Tongue (tissue), 2 donors: ENCODE measurements around the gene FAAP20. TPM values are rescaled to one million over a fixed set of nuclear protein-coding genes. Genes with fewer than 3 reads are reported as not detected.

Experiments
- DNase-seq: peaks from one replicate; pipeline ENCODE4 v3.0.0-alpha.2; 2015
- total RNA-seq: library from RNA; depleted of rRNA; stranded (reverse); fragments of >200 nt; gene quantifications from one replicate; pipeline ENCODE4 v1.2.3, GENCODE V29; 2014

FAAP20 gene
- 18.4 TPM for total RNA-seq

- peak; percentile 83 for DNase-seq
Measured at GRCh38 chr1:2194319-2194897, at the start of gene FAAP20. FAAP20 (minus strand) TSS chr1:2194772; CDS start chr1:2194749, 23 bp downstream.

DNA sequence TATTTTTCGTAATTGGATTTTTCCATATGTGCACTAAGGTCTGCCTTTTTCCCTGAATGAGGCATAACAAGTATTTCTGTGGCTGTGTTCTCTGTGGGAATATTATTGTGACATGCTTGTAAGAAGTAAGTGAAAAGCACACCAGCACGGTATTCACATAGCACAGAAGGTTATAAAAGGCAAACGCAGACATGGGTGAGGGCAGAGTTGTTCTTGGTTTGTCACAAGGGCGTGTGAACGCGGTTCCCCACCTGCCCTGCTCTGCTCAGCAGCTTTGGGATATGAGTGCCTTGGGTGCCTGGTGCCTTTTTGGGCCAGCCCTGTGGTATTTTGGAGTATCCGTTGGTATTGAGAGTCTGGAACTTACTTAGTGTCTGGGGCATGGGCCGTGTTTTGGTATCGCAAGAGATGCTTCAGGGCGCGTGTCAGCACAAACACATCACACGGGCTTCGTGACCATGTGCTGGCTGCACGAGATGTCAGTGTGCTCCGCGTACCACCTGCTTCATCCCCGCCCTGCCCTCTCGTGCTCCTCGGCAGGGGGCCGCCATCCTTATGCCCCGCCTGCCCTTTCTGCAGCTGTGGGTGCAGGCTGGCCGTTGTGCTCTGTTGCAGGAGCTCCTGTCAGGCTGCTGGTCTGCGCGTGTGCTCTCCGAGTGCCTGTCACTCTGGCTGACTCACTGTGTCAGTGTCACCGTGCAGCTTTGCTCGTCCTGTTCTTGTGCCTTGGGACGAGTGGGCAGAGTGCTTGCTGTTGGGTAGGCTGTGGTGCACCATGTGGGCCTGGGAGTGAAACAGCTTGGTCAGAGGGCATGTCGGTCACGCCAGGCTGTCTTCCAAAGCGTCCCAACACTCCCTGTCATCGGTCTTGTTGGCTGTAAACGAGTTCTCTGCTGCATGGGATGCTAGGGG is 48.5 kb upstream of the FAAP20 start:
- no peak for DNase-seq

DNA sequence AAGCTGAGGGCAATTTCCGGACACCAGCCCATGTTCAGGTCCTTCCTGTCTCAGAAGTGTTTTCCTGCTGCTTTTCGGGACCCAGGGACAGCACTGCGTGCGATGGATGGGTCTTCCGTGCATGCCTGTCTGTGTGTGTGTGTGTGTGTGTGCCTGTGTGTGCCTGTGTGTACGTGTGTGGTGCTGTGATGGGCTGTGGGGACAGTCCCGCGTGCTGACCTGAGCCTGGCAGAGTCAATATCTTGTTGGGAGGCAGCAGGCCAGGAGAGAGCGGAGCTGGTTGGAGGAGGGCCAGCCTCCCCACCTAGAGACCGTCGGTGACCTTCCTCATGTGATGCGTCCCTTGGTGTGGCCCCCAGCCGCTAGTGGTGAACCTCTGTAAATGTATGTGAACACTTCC is 47.2 kb upstream of the FAAP20 start:
- DNase-seq: no peak

- DNase-seq: peak; percentile 61
Measured at GRCh38 chr1:2240270-2241156, 45.9 kb upstream of the FAAP20 start.

DNA sequence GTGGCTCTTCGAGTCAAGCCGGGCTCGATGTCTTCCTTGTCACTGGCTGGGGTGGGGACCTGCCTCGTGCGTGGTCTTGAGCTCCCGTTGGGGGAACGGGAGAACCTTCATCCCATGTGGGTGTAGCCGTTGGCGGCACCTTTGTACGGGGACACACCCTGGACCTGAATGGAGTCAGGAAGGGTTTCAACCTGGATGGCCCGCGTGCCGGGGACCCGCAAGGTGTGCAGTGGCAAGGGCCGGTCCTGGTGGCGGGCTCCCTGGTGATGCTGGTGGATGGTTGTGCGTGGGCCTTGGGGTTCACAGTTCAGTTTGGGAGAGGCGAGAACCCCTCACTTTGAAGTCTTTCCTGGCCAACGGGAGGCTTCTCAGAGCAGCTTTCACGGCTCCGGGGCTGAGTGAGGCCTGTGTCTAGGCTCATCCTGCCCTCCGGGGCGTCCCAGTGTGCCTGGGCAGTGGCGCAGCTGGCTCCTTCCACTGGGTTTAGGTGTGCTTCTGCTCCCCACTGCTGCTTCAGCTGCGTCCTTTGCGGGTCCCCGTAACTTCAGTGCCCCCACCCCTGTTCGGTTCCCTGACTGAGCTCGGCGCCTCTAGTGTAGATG is 44.9 kb upstream of the FAAP20 start:
- DNase-seq: no peak

GRCh38 chr1:2239013-2239370 is 44.4 kb upstream of the FAAP20 start:
- DNase-seq: no peak

GRCh38 chr1:2238361-2239012 is 43.9 kb upstream of the FAAP20 start:
- no peak for DNase-seq

DNA sequence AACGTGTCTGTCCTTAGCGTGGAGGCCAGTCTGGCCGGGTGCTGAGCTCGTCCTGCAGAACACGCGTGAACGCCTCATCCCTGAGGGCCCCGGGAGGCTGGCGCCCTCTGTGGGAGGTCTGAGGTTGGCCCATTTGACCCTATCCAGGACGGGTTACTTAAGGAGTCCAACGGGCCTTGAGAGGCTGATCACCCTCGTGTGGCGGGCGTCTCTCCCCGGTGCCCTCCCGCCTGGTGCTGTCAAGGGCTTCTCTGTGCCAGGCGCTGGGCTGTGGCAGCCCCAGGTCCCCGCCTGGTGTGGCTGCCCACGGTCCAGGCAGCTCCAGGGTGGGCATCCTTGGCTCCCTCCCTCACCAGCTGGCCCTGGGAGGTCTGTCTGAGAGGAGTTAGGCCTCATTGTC is 43.2 kb upstream of the FAAP20 start:
- DNase-seq: no peak

DNA sequence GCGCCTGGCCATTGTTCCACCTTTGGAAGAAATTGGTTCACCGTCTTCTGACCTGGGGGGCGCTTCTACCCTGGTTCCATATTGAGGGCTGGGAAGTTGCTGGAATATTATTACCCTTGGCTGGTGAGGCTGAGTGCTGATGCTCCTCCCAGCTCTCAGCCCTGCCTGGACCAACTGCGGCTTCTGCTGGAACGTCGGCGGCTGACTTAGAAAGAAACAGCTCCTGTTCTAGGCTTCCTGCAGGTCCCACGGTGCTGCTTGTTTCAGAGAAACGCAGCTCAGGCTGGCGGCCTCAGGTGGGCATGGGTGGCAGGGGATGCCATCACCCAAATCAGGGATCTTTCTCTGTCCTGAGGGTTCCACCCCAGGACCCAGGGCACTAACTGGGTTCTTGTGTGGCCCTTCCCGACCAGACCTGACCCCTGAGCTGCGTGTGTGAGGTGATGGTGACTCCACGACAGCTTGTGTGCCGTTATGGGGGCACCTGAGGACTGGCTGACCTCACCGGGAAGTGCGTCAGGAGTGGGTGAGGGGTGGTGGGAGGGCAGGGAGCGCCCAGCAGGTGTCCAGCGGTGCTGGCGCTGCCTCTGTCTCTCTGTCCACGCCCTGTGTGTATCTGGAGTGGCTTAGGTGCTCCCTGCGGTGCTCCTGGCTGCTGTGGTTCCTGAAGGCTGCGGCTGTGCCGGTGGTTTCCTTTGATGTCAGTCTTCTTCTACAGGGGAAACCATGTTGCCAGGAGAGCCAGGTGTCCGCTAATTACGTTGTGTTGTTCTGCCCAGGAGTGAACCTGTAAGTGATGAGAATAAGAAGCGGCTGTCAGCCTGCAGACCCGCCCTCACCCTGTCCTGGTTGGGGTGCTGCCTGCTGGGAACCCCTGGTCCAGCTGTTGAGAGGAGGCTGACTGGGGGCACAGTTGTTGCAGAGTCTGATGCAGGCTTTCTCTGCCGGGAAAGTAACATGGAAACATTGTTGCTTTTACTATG is 42.4 kb upstream of the FAAP20 start:
- no peak for DNase-seq

GRCh38 chr1:2235300-2235998 is 40.9 kb upstream of the FAAP20 start:
- DNase-seq: no peak

- no peak for DNase-seq
Measured at GRCh38 chr1:2234762-2235113, 40.2 kb upstream of the FAAP20 start.

DNA sequence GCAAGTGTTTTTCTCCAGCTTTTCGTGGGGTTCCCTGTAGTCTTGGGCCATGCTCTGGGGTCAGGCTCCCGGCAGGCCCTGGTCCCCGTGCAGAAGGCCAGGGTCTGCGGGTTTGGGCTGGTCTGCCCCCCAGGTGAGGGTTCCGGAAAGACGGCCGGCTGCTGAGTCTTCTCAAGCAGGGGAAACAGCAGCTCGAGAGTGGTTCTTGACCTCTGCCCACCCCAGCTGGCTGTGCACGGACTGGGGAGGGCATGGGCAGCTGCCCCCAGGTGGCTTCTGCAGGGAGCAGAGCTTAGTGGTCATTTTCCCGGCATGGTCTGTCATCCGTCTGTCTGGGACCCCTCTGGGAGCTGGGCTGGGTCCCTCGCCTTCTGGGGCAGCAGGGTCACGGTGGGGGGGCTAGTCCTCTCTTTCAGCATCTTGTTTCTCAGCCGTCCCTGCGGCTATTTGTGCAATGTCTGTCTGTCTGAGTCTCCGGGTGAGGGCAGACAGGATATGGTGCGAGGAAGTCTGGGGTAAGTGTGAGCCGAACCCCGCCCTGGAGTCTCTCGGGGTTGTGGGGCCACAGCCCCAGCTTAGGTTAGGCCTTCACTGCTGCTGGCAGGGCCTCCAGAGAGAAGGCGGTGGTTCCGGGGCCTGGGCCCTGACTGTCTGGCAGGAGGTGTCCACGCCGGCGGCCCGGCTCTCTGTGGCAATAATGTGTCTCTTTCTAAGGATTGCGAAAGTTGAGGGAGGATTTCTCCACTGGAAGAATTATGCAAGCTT is 39.6 kb upstream of the FAAP20 start:
- peak; percentile 54 for DNase-seq

- no peak for DNase-seq
Measured at GRCh38 chr1:2233468-2233867, 38.9 kb upstream of the FAAP20 start.

- DNase-seq: peak; percentile 64
Measured at GRCh38 chr1:2232916-2233438, 38.4 kb upstream of the FAAP20 start.

DNA sequence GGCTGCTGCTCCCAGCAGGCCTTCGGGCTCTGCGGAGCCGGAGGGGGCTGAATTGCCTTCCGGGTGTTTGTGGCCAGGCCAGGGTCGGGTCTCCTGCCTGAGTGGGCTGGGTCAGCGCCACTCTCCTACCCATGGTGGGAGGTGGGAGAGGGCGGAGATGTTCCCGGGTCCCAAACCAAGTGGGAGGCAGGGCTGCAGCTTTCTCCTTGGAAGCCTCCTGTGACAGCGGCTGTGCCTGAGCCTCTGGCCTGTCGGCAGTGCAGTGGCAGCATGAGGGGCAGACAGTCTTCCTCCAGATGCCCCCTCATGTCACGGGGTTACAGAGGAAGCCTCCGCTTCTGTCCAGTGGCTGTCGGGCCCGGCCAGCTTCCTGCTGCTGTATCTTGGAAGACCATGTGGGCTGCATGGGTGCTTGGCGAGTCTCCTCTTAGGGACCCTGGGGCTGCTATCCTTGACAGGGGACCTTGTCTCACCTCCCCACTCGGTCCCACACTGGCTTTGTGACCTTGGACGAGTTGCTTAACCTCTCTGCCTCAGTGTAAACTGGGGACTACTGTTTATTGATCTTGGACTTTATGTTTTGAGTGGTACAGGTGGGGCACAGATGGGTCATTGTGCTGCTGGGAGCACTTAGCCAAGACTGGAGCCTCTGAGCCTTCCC is 37.8 kb upstream of the FAAP20 start:
- no peak for DNase-seq

DNA sequence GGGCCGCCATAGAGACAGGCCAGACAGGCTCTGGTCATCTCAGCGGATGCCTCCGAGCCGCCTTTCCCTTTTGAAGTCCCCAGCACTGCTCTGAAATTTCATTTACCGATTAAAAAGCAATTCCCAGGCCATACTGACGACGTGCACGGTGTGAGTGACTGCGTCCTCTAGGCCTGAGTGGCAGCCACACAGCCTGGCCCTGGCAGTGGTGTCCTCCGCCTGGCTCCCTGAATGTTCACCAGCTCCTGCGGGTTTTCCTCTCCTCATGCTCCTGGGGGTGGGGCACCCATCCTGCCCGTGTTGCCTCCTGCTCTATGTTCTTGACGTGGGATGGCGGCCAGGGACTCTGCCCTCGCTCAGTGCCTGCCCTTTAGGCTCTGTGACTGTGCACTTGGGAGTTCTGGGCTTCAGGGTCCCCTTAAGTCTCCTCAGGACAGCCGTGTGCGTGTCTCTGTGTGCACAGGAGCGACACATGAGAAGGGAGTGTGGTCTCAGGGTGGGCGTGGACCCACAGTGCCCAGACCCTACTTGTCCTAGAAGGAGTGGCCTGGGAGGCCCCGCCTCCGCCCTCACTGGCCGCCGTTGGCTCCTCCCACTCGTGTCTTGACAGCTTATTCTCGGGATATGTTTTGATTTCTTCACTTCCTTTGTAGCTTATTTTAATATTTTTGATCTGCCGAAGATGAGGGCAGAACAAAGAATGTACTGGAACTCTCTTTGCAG is 37.1 kb upstream of the FAAP20 start:
- peak; percentile 78 for DNase-seq

- peak; percentile 48 for DNase-seq
Measured at GRCh38 chr1:2230781-2231531, 36.4 kb upstream of the FAAP20 start.
